Ectodermal cell (in vitro differentiated cells): Measurements from ENCODE around the gene NPIPA7. TPM values are rescaled to one million over a fixed set of nuclear protein-coding genes. Genes with fewer than 3 reads are reported as not detected.
"Not testable (repeated sequence)": the region's sequence is repeated elsewhere in the genome, so short reads cannot be mapped to it uniquely, and the experiment has no call there.

Source experiments
- H3K27ac ChIP-seq: 2 replicates; pipeline ENCODE4 v1.7.0; 2013; ENCODE audit warnings: mild to moderate bottlenecking, low read depth, low read length; ENCODE audit not compliant: insufficient read depth, poor library complexity, severe bottlenecking
- H3K27me3 ChIP-seq: 2 replicates; pipeline ENCODE4 v1.7.0; 2013; ENCODE audit warnings: mild to moderate bottlenecking, low read length; ENCODE audit not compliant: insufficient read depth, control insufficient read depth, poor library complexity, severe bottlenecking
- H3K36me3 ChIP-seq: one replicate; pipeline ENCODE4 v1.7.0; 2013; ENCODE audit warnings: low read length; ENCODE audit not compliant: control insufficient read depth, insufficient read depth
- H3K4me1 ChIP-seq: one replicate; pipeline ENCODE4 v1.7.0; 2013; ENCODE audit warnings: low read length; ENCODE audit not compliant: control insufficient read depth, insufficient read depth
- H3K4me3 ChIP-seq: 2 replicates; pipeline ENCODE4 v1.7.0; 2013; ENCODE audit warnings: low read depth, low read length, control low read depth; ENCODE audit not compliant: insufficient read depth
- H3K9me3 ChIP-seq: 2 replicates; pipeline ENCODE4 v1.7.0; 2013; ENCODE audit warnings: mild to moderate bottlenecking, low read length, moderate library complexity; ENCODE audit not compliant: control insufficient read depth
- WGBS, 2 experiments: methylation state at CpG; one replicate each; pipeline ENCODE4 v1.1.7; 2013; ENCODE audit warnings: missing lambda C conversion rate in 2 of 2; 5-methylcytosine and 5-hydroxymethylcytosine counted together
- polyA plus RNA-seq, 4 experiments: library from polyadenylated mRNA; stranded (reverse); fragments of 50-300 nt; gene quantifications; one replicate each; pipeline ENCODE4 v1.2.3, GENCODE V29; 2013

The NPIPA7 gene
- 10.7 TPM for polyA plus RNA-seq (2013, experiment 1 of 4)
- polyA plus RNA-seq (2013, experiment 2 of 4) = 29.4 TPM
- 16.3 TPM for polyA plus RNA-seq (2013, experiment 3 of 4)
- 10.3 TPM for polyA plus RNA-seq (2013, experiment 4 of 4)

GRCh38 chr16:16378840-16379239 lies at the start of gene NPIPA7:
TSS of gene NPIPA7 (plus strand) at chr16:16379140. CDS start at chr16:16379245, 105 bp downstream.
- WGBS, 2 experiments = no CpG with 5 or more reads among the region's 3 CpGs
- not testable (repeated sequence) for H3K27ac ChIP-seq, H3K9me3 ChIP-seq, H3K36me3 ChIP-seq, H3K4me3 ChIP-seq, H3K27me3 ChIP-seq, H3K4me1 ChIP-seq

GRCh38 chr16:16331466-16331865 lies 47.5 kb upstream of the NPIPA7 start:
- H3K9me3 ChIP-seq, H3K4me3 ChIP-seq, H3K27me3 ChIP-seq, H3K27ac ChIP-seq, H3K4me1 ChIP-seq, H3K36me3 ChIP-seq: not testable (repeated sequence)
- WGBS, 2 experiments = 94 to 100% methylated on average over 5 to 7 of the region's 23 CpGs

GRCh38 chr16:16357556-16357955 lies 21.4 kb upstream of the NPIPA7 start:
- H3K27me3 ChIP-seq, H3K36me3 ChIP-seq, H3K4me3 ChIP-seq, H3K4me1 ChIP-seq, H3K9me3 ChIP-seq, H3K27ac ChIP-seq: not testable (repeated sequence)
- WGBS, 2 experiments = 81 to 91% methylated on average over 14 to 16 of the region's 30 CpGs

- not testable (repeated sequence) for H3K4me3 ChIP-seq, H3K9me3 ChIP-seq, H3K27ac ChIP-seq, H3K36me3 ChIP-seq, H3K27me3 ChIP-seq, H3K4me1 ChIP-seq
- 91% methylated on average over 10 to 16 of the region's 40 CpGs for WGBS, 2 experiments
Observed at GRCh38 chr16:16358539-16359240, 20.2 kb upstream of the NPIPA7 start.

- H3K4me3 ChIP-seq, H3K9me3 ChIP-seq, H3K27me3 ChIP-seq, H3K36me3 ChIP-seq, H3K27ac ChIP-seq, H3K4me1 ChIP-seq: not testable (repeated sequence)
- 73 to 89% methylated on average over 3 to 10 of the region's 31 CpGs for WGBS, 2 experiments
Observed at GRCh38 chr16:16363595-16363994, 15.3 kb upstream of the NPIPA7 start.

GRCh38 chr16:16364100-16364499 lies 14.8 kb upstream of the NPIPA7 start:
- WGBS, 2 experiments = no CpG with 5 or more reads among the region's 39 CpGs
- not testable (repeated sequence) for H3K36me3 ChIP-seq, H3K9me3 ChIP-seq, H3K4me1 ChIP-seq, H3K4me3 ChIP-seq, H3K27me3 ChIP-seq, H3K27ac ChIP-seq

- H3K36me3 ChIP-seq, H3K9me3 ChIP-seq, H3K4me1 ChIP-seq, H3K27me3 ChIP-seq, H3K4me3 ChIP-seq, H3K27ac ChIP-seq: not testable (repeated sequence)
- WGBS, 2 experiments = 67 to 90% methylated on average over 2 to 4 of the region's 28 CpGs
Observed at GRCh38 chr16:16364701-16365100, 14.2 kb upstream of the NPIPA7 start.

- 90 to 94% methylated on average over 18 to 19 of the region's 21 CpGs for WGBS, 2 experiments
- not testable (repeated sequence) for H3K27ac ChIP-seq, H3K4me3 ChIP-seq
Observed at GRCh38 chr16:16365319-16365718, 13.6 kb upstream of the NPIPA7 start.

GRCh38 chr16:16365851-16366250 lies 13.1 kb upstream of the NPIPA7 start:
- H3K4me3 ChIP-seq, H3K27me3 ChIP-seq, H3K9me3 ChIP-seq, H3K4me1 ChIP-seq, H3K36me3 ChIP-seq, H3K27ac ChIP-seq: not testable (repeated sequence)
- WGBS, 2 experiments = 93 to 98% methylated on average over 5 to 6 of the region's 22 CpGs

More at GRCh38 chr16:16365319-16365718, 13.6 kb upstream of the NPIPA7 start:
- not testable (repeated sequence) for H3K36me3 ChIP-seq, H3K9me3 ChIP-seq, H3K27me3 ChIP-seq, H3K4me1 ChIP-seq

GRCh38 chr16:16366552-16367284 lies 12.2 kb upstream of the NPIPA7 start:
- not testable (repeated sequence) for H3K27me3 ChIP-seq, H3K9me3 ChIP-seq, H3K27ac ChIP-seq, H3K4me3 ChIP-seq, H3K4me1 ChIP-seq, H3K36me3 ChIP-seq
- 95 to 96% methylated on average over 26 to 27 of the region's 54 CpGs for WGBS, 2 experiments
